HG03575 (cell line): ENCODE measurements around the gene RPL39L.

Source experiments
- ATAC-seq: cut with Tn5 transposase; IDR thresholded peaks from one replicate; pipeline ENCODE4 v1.9.1; 2021; ENCODE audit not compliant: unreplicated experiment, insufficient number of reproducible peaks, low FRiP score; ENCODE audit errors: extremely low read depth

Gene RPL39L

GRCh38 chr3:187104342-187104741 is 35.0 kb downstream of the RPL39L start:
- no peak for ATAC-seq

GRCh38 chr3:187103251-187103650 is 36.0 kb downstream of the RPL39L start:
- no peak for ATAC-seq

DNA sequence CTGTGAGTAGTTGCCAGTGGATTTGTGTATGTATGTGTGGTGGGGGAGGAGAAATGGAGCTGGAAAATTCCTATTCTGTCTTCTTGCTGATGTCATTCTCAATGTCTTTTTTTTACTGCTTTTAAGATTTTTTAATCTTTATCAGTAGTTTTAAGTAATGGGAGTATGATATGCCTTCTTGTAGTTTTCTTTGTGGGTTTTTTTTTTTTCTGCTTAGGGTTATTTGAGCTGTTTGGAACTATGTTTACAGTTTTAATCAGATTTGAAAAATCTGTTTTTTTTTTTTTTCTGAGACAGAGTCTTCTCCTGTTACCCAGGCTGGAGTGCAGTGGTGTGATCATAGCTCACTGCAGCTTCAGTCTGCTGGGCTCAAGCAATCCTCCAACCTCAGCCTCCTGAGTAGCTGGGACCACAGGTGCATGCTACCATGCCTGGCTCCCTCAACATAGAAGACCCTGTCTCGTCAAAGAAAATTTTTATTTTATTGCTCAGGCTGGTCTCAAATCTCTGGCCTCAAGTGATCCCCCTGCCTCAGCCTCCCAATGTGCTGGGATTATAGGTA is 37.1 kb downstream of the RPL39L start:
- ATAC-seq, result no peak

DNA sequence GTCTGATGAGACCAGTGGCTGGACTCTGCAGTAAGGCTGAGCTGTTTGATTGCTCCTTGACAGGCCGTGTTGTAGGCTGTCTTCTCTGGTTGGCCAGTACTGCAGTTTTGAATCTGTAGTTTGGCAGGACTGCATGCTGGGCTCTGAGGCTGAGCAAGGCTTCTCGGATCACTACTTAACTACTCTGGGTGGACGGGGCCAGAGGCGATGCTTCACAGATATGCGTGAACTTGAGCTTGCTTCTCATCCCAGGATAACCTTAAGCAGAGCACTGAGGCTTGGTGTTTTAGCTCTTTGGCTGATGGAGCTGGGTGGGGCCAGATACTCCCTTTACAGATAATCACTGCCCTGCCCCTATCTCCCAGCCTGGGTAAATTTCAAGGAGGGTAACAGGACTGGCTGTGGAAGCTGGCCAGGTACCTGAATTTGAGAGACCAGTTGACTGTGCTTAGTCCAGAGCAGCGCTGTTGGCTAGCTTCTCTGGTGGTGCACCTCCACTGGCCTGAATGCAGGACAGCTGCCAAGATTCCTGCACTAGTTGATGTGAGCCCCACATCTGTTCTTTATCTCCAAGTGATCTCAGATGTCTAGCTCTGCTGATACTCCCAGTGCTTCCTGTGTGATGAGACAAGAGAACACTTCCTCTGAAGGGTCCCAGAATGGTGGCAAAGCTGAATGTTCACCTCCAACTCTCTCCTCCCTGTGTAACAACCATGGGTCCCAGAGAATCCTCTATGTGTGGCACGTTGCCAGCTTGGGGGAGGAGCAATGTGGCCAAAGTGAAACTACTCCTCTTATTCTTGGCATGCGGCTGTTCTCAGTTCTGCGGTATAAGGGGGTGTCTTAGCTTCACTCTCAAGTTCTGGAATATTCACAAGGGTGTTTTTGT is 37.9 kb downstream of the RPL39L start:
- ATAC-seq, result no peak

GRCh38 chr3:187098923-187099512 is 40.3 kb downstream of the RPL39L start:
- ATAC-seq, result no peak

- ATAC-seq, result no peak
Observed at GRCh38 chr3:187093320-187093719, 46.0 kb downstream of the RPL39L start.

GRCh38 chr3:187088701-187089100 is 50.6 kb downstream of the RPL39L start:
- ATAC-seq, result no peak

DNA sequence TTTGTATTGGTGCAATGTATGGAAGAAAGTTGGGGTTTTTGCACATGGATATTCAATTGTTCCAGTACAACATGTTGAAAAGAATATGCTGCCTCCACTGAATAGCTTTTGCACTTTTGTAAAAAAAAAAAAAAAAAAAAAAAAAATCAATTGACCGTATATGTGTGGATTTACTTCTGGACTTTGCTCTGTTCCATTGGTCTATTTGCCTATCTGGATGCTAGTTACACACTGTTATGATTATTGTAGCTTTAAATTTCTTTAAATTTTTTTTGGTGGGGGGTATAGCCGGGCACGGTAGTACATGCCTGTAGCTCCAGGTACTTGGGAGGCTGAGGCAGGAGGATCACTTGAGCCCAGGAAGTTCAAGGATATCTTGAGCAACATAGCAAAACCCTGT is 52.5 kb downstream of the RPL39L start:
- ATAC-seq, result no peak

DNA sequence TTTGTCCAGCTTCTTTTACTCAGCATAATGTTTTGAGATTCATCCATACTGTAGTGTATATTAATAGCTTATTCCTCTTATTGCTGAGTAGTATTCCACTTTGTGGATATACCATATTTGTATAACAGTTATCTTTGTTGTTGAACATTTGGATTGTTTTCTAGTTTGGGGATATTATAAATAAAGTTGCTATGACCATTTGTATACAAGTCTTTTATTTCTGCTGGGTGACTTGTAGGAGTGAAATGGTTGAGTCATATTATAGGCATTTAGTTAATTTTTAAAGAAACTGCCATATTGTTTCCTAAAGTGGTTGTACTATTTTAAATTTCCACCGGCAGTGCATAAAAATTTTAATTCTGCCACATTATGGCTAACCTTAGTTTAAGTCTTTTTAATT is 53.4 kb downstream of the RPL39L start:
- ATAC-seq, result no peak

DNA sequence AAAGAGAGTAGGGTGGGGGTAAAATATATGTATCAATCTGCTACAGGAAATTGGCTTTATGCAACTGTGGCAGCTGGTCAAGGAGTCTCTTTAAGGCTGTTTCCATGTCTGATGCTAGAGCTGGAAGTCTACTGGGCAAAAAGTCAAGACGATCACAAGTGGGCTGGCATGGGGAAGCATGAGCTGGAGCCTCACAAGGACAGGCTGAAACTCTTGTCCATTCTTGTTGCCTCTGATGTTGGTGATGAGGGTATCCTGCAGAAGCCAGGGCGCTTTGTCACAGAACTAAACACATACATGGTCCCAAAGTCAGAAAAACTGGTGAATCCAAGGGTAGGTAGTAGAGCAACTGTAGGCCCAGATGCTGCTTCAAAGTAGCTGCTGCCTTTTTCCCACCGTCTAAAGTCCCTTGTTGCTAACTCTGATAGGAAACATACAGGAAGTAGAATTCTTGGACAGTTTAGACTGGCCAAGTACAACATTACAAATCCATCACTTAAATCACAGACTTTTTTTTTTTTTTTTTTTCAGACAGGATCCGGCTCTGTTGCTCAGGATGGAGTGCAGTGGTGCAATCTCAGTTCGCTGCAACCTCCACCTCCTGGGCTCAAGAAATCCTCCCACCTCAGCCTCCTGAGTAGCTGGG is 54.2 kb downstream of the RPL39L start:
- no peak for ATAC-seq

DNA sequence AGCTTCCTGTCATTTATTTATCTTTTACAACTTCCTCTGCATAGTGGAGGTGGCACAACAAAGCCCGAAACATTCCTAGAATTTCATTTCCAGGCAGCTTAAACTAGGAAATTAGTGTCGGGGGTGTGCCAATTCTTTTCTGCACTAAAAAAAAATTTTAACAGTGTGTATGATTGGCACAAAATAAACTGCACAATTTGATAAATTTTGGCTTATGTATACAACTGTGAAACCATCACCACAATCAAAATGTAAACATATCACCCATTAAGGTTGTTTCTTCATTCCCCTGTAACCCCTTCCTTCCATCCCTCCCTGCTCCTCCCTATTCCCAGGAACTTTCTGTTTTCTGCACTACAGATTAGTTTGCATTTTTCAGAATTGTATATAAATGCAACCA is 54.7 kb downstream of the RPL39L start:
- ATAC-seq, result no peak

DNA sequence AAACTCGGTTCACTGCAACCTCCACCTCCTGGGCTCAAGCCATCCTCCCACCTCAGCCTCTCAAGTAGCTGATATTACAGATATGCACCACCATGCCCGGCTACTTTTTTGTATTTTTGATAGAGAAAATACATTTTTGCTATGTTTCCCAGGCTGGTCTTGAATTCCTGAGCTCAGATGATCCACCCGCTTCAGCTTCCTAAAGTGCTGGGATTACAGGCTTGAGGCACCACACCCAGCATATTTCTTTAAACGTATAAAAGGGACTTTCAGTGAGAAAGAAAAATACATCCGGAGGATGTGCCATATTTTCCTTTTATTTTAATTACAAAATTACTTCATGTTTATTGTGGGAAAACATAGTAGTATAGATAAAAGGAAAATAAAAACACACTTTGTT is 55.2 kb downstream of the RPL39L start:
- no peak for ATAC-seq

DNA sequence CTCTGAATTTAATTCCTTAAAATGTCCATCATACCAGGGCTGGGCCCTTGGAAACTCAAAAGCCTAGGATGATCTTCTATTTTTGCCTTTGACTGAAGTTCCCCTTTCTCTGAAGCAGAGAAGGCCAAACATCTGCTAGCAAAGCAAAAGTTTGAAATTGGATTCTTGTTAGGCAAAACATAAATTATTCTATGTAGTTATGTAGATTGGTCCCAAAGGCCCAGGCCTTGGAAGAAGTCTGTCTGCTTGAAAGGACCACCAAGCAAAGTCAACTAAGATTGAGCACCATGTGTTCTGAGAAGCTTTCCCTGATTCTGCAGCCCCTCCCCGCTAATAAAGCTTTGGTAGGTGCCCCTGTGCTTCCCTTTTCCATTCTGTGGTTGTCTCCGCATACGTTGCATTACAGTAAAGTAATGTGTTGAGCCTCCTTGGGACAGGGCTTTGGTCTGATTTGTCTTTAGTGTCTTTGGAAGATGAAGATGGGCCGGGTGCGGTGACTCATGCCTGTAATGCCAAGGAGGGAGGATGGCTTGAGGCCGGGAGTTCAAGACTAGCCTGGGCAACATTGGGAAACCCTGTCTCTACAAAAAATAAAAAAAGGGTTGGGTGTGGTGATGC is 56.4 kb downstream of the RPL39L start:
- no peak for ATAC-seq

- ATAC-seq, result no peak
Observed at GRCh38 chr3:187080799-187081450, 58.4 kb downstream of the RPL39L start.

DNA sequence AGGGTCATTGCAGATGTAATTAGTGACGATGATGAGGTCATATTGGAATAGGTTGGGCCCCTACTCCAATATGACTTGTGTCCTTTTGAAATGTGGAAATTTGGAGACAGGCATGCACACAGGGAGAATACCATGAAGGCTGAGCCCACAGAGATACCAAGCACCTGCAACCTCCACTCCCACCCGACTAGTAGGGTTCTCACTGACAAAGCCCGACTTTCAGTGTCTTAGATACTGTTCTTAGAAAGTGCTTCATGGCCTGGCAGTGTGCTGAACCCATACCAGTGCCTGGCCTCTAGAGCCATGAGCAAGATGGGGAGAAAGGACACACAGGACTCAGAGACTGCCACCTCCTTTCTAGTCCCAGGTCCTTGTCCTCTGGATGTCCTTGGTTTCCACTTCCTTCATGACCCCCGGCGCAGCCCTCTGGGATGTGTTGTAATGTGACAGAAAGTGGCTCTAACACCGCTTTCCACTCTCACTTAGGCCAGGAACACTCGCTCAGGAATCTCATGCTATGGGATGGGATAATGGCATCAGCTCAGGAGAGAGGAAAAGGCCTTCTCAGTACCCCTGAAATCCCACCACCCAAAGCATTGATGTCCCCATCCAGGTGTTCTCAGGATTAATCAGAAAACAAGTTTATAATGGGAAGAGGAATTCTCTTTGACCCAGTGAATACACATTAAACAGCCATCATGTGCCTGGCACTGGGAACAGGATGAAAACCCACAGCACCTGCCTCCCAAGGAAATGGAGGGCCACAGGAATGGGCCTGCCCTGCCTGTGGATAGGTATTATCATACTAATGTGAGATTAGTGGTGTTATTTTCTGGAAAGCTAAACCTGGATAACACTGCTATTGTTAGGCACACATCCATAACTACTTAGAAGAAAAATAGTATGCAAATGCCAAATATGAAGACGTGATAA is 59.9 kb downstream of the RPL39L start:
- no peak for ATAC-seq

- ATAC-seq, result no peak
Observed at GRCh38 chr3:187077537-187077936, 61.8 kb downstream of the RPL39L start.

DNA sequence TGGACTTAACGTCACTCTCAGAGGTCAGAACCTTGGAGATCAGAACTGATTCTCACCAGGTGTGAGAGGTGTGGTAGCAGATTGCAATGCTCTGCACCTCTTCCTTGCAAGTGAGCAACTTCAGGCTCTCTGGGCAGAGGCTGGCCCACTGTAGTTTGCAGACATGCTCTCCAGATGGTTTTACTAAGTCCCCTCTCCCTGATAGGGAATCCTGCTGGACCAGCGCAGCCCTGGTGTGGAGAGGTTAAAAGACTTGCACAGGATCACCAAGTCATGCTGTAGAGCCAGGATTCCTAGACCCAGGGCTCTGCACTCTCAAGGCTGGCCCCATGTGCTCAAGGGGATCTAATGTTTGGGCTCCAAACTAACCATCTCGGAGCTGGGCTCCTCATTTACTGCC is 62.2 kb downstream of the RPL39L start:
- no peak for ATAC-seq

- no peak for ATAC-seq
Observed at GRCh38 chr3:187076297-187076696, 63.0 kb downstream of the RPL39L start.
